HG02678 (cell line): ENCODE measurements around the gene ZNF785.

ENCODE experiments used
- ATAC-seq: cut with Tn5 transposase; IDR thresholded peaks from one replicate; pipeline ENCODE4 v1.9.1; 2021; ENCODE audit warnings: mild to moderate bottlenecking, moderate library complexity; ENCODE audit not compliant: unreplicated experiment

Gene ZNF785

GRCh38 chr16:30566531-30566930, 19.0 kb downstream of the ZNF785 start:
- no peak for ATAC-seq

- ATAC-seq: no peak
Measured at GRCh38 chr16:30565984-30566383, 19.5 kb downstream of the ZNF785 start.

- ATAC-seq: no peak
Measured at GRCh38 chr16:30565526-30565925, 20.0 kb downstream of the ZNF785 start.

- ATAC-seq: no peak
Measured at GRCh38 chr16:30562021-30562420, 23.5 kb downstream of the ZNF785 start.

- no peak for ATAC-seq
Measured at GRCh38 chr16:30561089-30561816, 24.2 kb downstream of the ZNF785 start.

- no peak for ATAC-seq
Measured at GRCh38 chr16:30559690-30560089, 25.8 kb downstream of the ZNF785 start.

- ATAC-seq: no peak
Measured at GRCh38 chr16:30558789-30559377, 26.6 kb downstream of the ZNF785 start.

- peak; percentile 87 for ATAC-seq
Measured at GRCh38 chr16:30557957-30558788, 27.3 kb downstream of the ZNF785 start, which contains the start of gene ZNF764. Gene ZNF764, minus strand, starts transcription at chr16:30558374. Its CDS starts 192 bp downstream, at chr16:30558182.

GRCh38 chr16:30557707-30557956, 27.9 kb downstream of the ZNF785 start:
- ATAC-seq: peak; percentile 2

- no peak for ATAC-seq
Measured at GRCh38 chr16:30556125-30556473, 29.4 kb downstream of the ZNF785 start.

- no peak for ATAC-seq
Measured at GRCh38 chr16:30555315-30556124, 30.0 kb downstream of the ZNF785 start.

GRCh38 chr16:30554557-30555314, 30.8 kb downstream of the ZNF785 start:
- ATAC-seq: no peak

GRCh38 chr16:30553393-30553899, 32.1 kb downstream of the ZNF785 start:
- no peak for ATAC-seq

- no peak for ATAC-seq
Measured at GRCh38 chr16:30552956-30553355, 32.5 kb downstream of the ZNF785 start.

- no peak for ATAC-seq
Measured at GRCh38 chr16:30551781-30552180, 33.7 kb downstream of the ZNF785 start.

- no peak for ATAC-seq
Measured at GRCh38 chr16:30548416-30549253, 36.9 kb downstream of the ZNF785 start.

- no peak for ATAC-seq
Measured at GRCh38 chr16:30546115-30546514, 39.4 kb downstream of the ZNF785 start.

- ATAC-seq: no peak
Measured at GRCh38 chr16:30543067-30543466, 42.4 kb downstream of the ZNF785 start.
